Endothelial cell of umbilical vein (primary cell): ENCODE measurements around the gene SPAG9. TPM values are rescaled to one million over a fixed set of nuclear protein-coding genes. Genes with fewer than 3 reads are reported as not detected.

Experiments used
- BruUV-seq: library from RNA; stranded (reverse); fragments of 400-500 nt; replicated peaks from 2 replicates; lab custom pipeline; 2021; lab: Mats Ljungman, UMichigan
- CTCF ChIA-PET: fragments of 300-600, 350-600 bp; sonication (Branson Sonifier 250); formaldehyde crosslinking; loops from one replicate; lab custom pipeline; 2021; ENCODE audit warnings: antibody characterized with exemption, inconsistent platforms; lab: Charles Lee
- POLR2A ChIA-PET: fragments of 300-600, 350-600 bp; sonication (Branson Sonifier 250); formaldehyde crosslinking; loops from one replicate; lab custom pipeline; 2021; ENCODE audit warnings: antibody characterized with exemption, inconsistent platforms; lab: Charles Lee
- DNase-seq: peaks from one replicate; pipeline ENCODE4 v3.0.0-alpha.2; 2011; ENCODE audit warnings: low read depth, low spot score
- FAIRE-seq: peaks from 2 replicates; lab custom pipeline; 2011; peaks lifted over from hg19 to GRCh38; lab: Jason Lieb, UNC
- H2AFZ ChIP-seq: 2 replicates; pipeline ENCODE4 v1.6.0; 2012; ENCODE audit warnings: low read depth, low read length, control low read depth, inconsistent platforms
- H3K27ac ChIP-seq: 2 replicates; pipeline ENCODE4 v1.5.1; 2011; ENCODE audit warnings: low read depth, mild to moderate bottlenecking, control low read depth, low read length, moderate library complexity; ENCODE audit not compliant: insufficient read depth
- H3K27me3 ChIP-seq, 2 experiments: 2 replicates each; pipeline versions ENCODE4 v1.6.0 to v1.6.1; 2011; ENCODE audit warnings: low read length in 2 of 2, mixed read lengths in 1 of 2; ENCODE audit not compliant: control insufficient read depth in 2 of 2, insufficient read depth in 2 of 2
- H3K36me3 ChIP-seq, 2 experiments: 2 replicates in 1 of 2; 3 replicates in 1 of 2; pipeline ENCODE4 v1.5.1; 2011; ENCODE audit warnings: low read length in 2 of 2, mild to moderate bottlenecking in 1 of 2, moderate library complexity in 1 of 2; ENCODE audit not compliant: control insufficient read depth in 2 of 2, insufficient read depth in 2 of 2; ENCODE audit errors: extremely low read depth in 1 of 2
- H3K4me1 ChIP-seq: 3 replicates; pipeline ENCODE4 v1.5.1; 2011; ENCODE audit warnings: mild to moderate bottlenecking, low read length; ENCODE audit not compliant: control insufficient read depth, insufficient read depth; ENCODE audit errors: extremely low read depth
- H3K4me2 ChIP-seq: 2 replicates; pipeline ENCODE4 v1.6.1; 2011; ENCODE audit warnings: low read length, control low read depth, mixed read lengths; ENCODE audit not compliant: insufficient read depth
- H3K4me3 ChIP-seq, 3 experiments: fragments of 200-600 bp in 1 of 3; sonication (generic), shearing (Covaris generic) in 1 of 3; replicated peaks in 1 of 3; 2 replicates each; pipeline ENCODE4 v1.5.1; 2011 to 2016; ENCODE audit warnings: control low read depth in 3 of 3, low read length in 3 of 3, mild to moderate bottlenecking in 2 of 3, inconsistent platforms in 1 of 3, low read depth in 1 of 3, moderate library complexity in 1 of 3; ENCODE audit not compliant: insufficient read depth in 1 of 3
- H3K79me2 ChIP-seq: 2 replicates; pipeline ENCODE4 v1.6.0; 2012; ENCODE audit warnings: low read length, inconsistent platforms; ENCODE audit not compliant: control insufficient read depth, insufficient read depth
- H3K9ac ChIP-seq: replicated peaks from 2 replicates; pipeline ENCODE3; 2011; ENCODE audit warnings: low read length, control low read depth; ENCODE audit not compliant: insufficient read depth; ENCODE audit errors: extremely low read depth
- H3K9me1 ChIP-seq: replicated peaks from 3 replicates; pipeline ENCODE4 v1.6.0; 2011; ENCODE audit warnings: mild to moderate bottlenecking, low read length; ENCODE audit not compliant: control insufficient read depth, insufficient read depth; ENCODE audit errors: extremely low read depth
- H3K9me3 ChIP-seq: replicated peaks from 2 replicates; pipeline ENCODE4 v1.5.1; 2012; ENCODE audit warnings: low read length, inconsistent platforms; ENCODE audit not compliant: control insufficient read depth, insufficient read depth
- H4K20me1 ChIP-seq: replicated peaks from 2 replicates; pipeline ENCODE3; 2011; ENCODE audit warnings: mild to moderate bottlenecking, low read length; ENCODE audit not compliant: control insufficient read depth, insufficient read depth; ENCODE audit errors: extremely low read depth
- CTCF ChIP-seq, 2 donors: IDR thresholded peaks; 1 replicate in 1 of 2; 2 replicates in 1 of 2; pipeline ENCODE4 v1.5.1; 2011; ENCODE audit warnings: low read length in 2 of 2, mild to moderate bottlenecking in 2 of 2, moderate library complexity in 2 of 2, control low read depth in 1 of 2, inconsistent platforms in 1 of 2, low read depth in 1 of 2; ENCODE audit not compliant: insufficient read depth in 1 of 2; ENCODE audit errors: extremely low read depth in 1 of 2
- EZH2 ChIP-seq: IDR thresholded peaks from 2 replicates; pipeline ENCODE4 v1.6.1; 2012; ENCODE audit warnings: borderline replicate concordance, low read depth, mild to moderate bottlenecking, moderate library complexity, low read length, inconsistent platforms; ENCODE audit not compliant: severe bottlenecking
- FOS ChIP-seq: IDR thresholded peaks from 2 replicates; pipeline ENCODE4 v1.6.1; 2011; ENCODE audit warnings: mild to moderate bottlenecking, low read length, moderate library complexity, borderline replicate concordance; ENCODE audit not compliant: insufficient read depth
- GATA2 ChIP-seq: IDR thresholded peaks from 2 replicates; pipeline ENCODE4 v1.7.0; 2011; ENCODE audit warnings: low read depth, mild to moderate bottlenecking, moderate library complexity, mixed read lengths, low read length; ENCODE audit not compliant: insufficient read length, insufficient read depth
- JUN ChIP-seq: IDR thresholded peaks from 2 replicates; pipeline ENCODE4 v1.6.1; 2011; ENCODE audit warnings: borderline replicate concordance, low read depth; ENCODE audit not compliant: insufficient read length, insufficient read depth
- MAX ChIP-seq: IDR thresholded peaks from 2 replicates; pipeline ENCODE4 v1.6.1; 2011; ENCODE audit not compliant: insufficient read depth, insufficient read length
- MYC ChIP-seq: IDR thresholded peaks from one replicate; pipeline ENCODE4 v1.6.1; 2011; ENCODE audit warnings: mild to moderate bottlenecking, low read depth, low read length
- POLR2A ChIP-seq: IDR thresholded peaks from 2 replicates; pipeline ENCODE4 v1.6.1; 2012; ENCODE audit warnings: low read depth, mild to moderate bottlenecking, control low read depth, low read length
- POLR2AphosphoS5 ChIP-seq: IDR thresholded peaks from 2 replicates; pipeline ENCODE4 v1.6.1; 2012; ENCODE audit warnings: low read depth, mild to moderate bottlenecking, control low read depth, low read length, moderate library complexity; ENCODE audit not compliant: insufficient read depth
- dilution Hi-C: fragments of 300-500 bp; cut with MboI; formaldehyde crosslinking; loops from one replicate; pipeline ENCODE4 v1.15.0; 2019; ENCODE audit warnings: low sequenced_read_pairs; ENCODE audit not compliant: extremely low pct_ligation_motif_present
- intact Hi-C: fragments of 100-400 bp; cut with micrococcal nuclease; formaldehyde crosslinking; loops from one replicate; pipeline ENCODE4 v1.10.0; 2022
- polyA plus RNA-seq, 4 experiments: library from polyadenylated mRNA; depleted of rRNA in 3 of 4; stranded (reverse) in 3 of 4; unstranded in 1 of 4; fragments of >200 nt; gene quantifications; 2 replicates each; pipeline versions ENCODE4 v1.2.1 to v1.2.3, GENCODE V29; 2011 to 2012; ENCODE audit warnings: missing spikeins in 1 of 4
- total RNA-seq: library from RNA; stranded (reverse); gene quantifications from 2 replicates; pipeline ENCODE4 v1.2.3, GENCODE V29; 2021

SPAG9 gene
- total and polyA plus RNA-seq, 2 donors (not counting 3 experiments of a cell fraction or from before 2014, with no cell fraction given): 16.5 to 75.0 TPM

- H3K9me1 ChIP-seq: no peaks in the 10 kb centered on the region
- no peak overlapping the region for H3K4me3 ChIP-seq
- ChIA-PET CTCF (interaction anchor here (1.0 kb wide), 1 partner anchor 9 kb away, joined by 3 read pairs; no protein-coding TSS in a partner anchor), POLR2A (interaction anchor here (1.2 kb wide), 1 partner anchor 68 kb away, joined by 4 read pairs; the partner anchor contains the start of gene TOB1)
- intact Hi-C loops (no loop called here), dilution Hi-C loops (no loop called here)
- H4K20me1 ChIP-seq: no peaks in the 10 kb centered on the region
- H3K27ac ChIP-seq: no peak overlapping the region
- TF ChIP-seq FOS (no peak), EZH2 (no peak), POLR2A (no peak), POLR2AphosphoS5 (no peak), MYC (no peak), JUN (no peak), GATA2 (no peak), CTCF (IDR thresholded peaks at IDR 0.05; ENCODE audit: extremely low read depth in 1 of 2, insufficient read depth in 1 of 2, low read depth in 1 of 2, low read length in 2 of 2) (no peak), MAX (no peak)
- BruUV-seq: no TSS peak
- no peaks in the 10 kb centered on the region for H3K79me2 ChIP-seq
- no peaks in the 10 kb centered on the region for H3K36me3 ChIP-seq
- no peak overlapping the region for H3K9ac ChIP-seq
- DNase-seq: no peak
- no peak overlapping the region for H3K4me2 ChIP-seq
- no peaks in the 10 kb centered on the region for H3K27me3 ChIP-seq
- FAIRE-seq: no peak
- no peak overlapping the region for H2AFZ ChIP-seq
- H3K9me3 ChIP-seq: no peaks in the 10 kb centered on the region
- H3K4me1 ChIP-seq: peaks cover 11% of the 10 kb centered on the region
Observed at GRCh38 chr17:50934161-50934560, 186.5 kb downstream of the SPAG9 start.
